Esophagus squamous epithelium (tissue), 5 donors: ENCODE data around the gene PNISR. TPM values are rescaled to one million over a fixed set of nuclear protein-coding genes. Genes with fewer than 3 reads are reported as not detected.

Experiments used
- DNase-seq: peaks from one replicate; lab custom pipeline; 2025; lab: John Stamatoyannopoulos, UW
- H3K27ac ChIP-seq, 4 donors: fragments of 200-600 bp; sonication (generic); one replicate each; pipeline ENCODE4 v1.5.1; 2016 to 2019; ENCODE audit warnings: mild to moderate bottlenecking in 1 of 4
- H3K27me3 ChIP-seq, 4 donors: fragments of 200-600 bp; sonication (generic); 1 replicate in 3 of 4; 2 replicates in 1 of 4; pipeline versions ENCODE4 v1.5.1 to v1.6.0; 2017 to 2021; ENCODE audit warnings: antibody characterized with exemption in 1 of 4
- H3K36me3 ChIP-seq, 3 donors: fragments of 200-600 bp; sonication (generic); one replicate each; pipeline ENCODE4 v1.5.1; 2016 to 2019
- H3K4me1 ChIP-seq, 3 donors: fragments of 200-600 bp; sonication (generic); one replicate each; pipeline ENCODE4 v1.5.1; 2017 to 2019
- H3K4me3 ChIP-seq, 4 donors: fragments of 200-600 bp; sonication (generic); 1 replicate in 3 of 4; 2 replicates in 1 of 4; pipeline ENCODE4 v1.5.1; 2016 to 2019; ENCODE audit warnings: mild to moderate bottlenecking in 2 of 4, moderate library complexity in 1 of 4
- H3K9me3 ChIP-seq, 3 donors: fragments of 200-600 bp; sonication (generic); one replicate each; pipeline ENCODE4 v1.5.1; 2016 to 2019
- POLR2A ChIP-seq, 4 donors: fragments of 450-650 bp; IDR thresholded peaks; one replicate each; pipeline ENCODE4 v1.6.1; 2017; ENCODE audit warnings: antibody characterized with exemption in 4 of 4, mild to moderate bottlenecking in 4 of 4, moderate library complexity in 3 of 4
- WGBS, 2 donors: methylation state at CpG; one replicate each; pipeline ENCODE4 v1.1.5; 2018; 5-methylcytosine and 5-hydroxymethylcytosine counted together
- intact Hi-C: fragments of 100-400 bp; cut with DNase I; formaldehyde crosslinking; loops from one replicate; pipeline ENCODE4 v1.15.0; 2022
- total RNA-seq, 4 donors: library from RNA; depleted of rRNA; stranded (reverse); fragments of >200 nt; gene quantifications; one replicate each; pipeline ENCODE4 v1.1.0, GENCODE V29; 2016
- TF ChIP-seq, protein P1 (sequence below), 6 experiments: fragments of 450-650 bp in 4 of 6; fragments of 200-600 bp in 2 of 6; sonication (generic) in 2 of 6; IDR thresholded peaks; one replicate each; pipeline ENCODE4 v1.5.1; 2016 to 2019; ENCODE audit warnings: antibody characterized with exemption in 6 of 6, mild to moderate bottlenecking in 4 of 6, moderate library complexity in 4 of 6
- donor health status: DM: yes; HTN: yes; CAD: no.

PNISR gene
- total RNA-seq, 4 donors from 2014 or later = 24.3 to 118 (median 47.4) TPM

DNA sequence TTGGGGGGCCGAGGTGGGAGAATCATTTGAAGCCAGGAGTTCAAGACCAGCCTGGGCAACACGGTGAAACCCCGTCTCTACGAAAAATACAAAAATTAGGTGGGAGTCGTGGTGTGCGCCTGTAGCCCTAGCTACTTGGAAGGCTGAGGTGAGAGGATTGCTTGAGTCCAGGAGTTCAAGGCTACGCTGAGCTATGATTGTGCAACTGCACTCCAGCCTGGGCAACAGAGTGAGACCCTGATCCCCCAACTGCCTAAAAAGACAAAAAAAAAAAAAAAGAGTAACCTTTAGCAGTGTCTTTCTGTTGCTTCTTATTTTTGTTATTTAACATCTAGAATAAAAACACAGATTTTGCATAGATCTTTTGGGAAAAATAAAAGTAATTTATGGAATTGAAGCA is 18.0 kb downstream of the PNISR start:
- DNase-seq = no peak
- Histone ChIP-seq H3K4me1 (peaks cover 0 to 16% (median 0%) of the 10 kb centered on the region in 3 donors), H3K27me3 (no peaks in the 10 kb centered on the region), H3K9me3 (no peaks in the 10 kb centered on the region), H3K36me3 (peaks cover 10 to 100% (median 42%) of the 10 kb centered on the region in 3 donors), H3K27ac (no peak overlapping the region), H3K4me3 (no peak overlapping the region)
- intact Hi-C loops = no loop called here
- TF ChIP-seq POLR2A (IDR thresholded peaks at IDR 0.05) = no peak
- TF ChIP-seq, protein P1, sequence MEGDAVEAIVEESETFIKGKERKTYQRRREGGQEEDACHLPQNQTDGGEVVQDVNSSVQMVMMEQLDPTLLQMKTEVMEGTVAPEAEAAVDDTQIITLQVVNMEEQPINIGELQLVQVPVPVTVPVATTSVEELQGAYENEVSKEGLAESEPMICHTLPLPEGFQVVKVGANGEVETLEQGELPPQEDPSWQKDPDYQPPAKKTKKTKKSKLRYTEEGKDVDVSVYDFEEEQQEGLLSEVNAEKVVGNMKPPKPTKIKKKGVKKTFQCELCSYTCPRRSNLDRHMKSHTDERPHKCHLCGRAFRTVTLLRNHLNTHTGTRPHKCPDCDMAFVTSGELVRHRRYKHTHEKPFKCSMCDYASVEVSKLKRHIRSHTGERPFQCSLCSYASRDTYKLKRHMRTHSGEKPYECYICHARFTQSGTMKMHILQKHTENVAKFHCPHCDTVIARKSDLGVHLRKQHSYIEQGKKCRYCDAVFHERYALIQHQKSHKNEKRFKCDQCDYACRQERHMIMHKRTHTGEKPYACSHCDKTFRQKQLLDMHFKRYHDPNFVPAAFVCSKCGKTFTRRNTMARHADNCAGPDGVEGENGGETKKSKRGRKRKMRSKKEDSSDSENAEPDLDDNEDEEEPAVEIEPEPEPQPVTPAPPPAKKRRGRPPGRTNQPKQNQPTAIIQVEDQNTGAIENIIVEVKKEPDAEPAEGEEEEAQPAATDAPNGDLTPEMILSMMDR (IDR thresholded peaks at IDR 0.05) = no peak
- WGBS, 2 donors = 80 to 83% methylated on average over 7 of the region's 7 CpGs

DNA sequence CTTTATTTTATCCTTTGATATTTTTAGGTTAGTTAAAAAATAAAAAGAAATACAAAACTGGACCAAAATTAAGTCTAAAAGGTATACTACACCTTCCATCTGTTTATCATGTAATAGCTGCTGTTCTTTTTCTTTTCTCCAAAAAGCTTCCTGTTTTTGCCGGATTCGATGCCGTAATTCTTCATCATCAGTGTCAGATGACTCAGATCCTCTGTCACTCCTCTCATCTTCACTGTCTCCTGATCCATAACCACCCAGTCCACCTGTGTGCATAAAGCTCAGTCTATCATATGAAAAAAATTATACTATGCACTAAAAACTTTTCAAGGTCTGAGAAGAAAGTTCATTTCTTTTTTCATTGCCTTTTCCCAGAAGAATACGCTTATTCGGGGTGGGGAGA is 22.7 kb downstream of the PNISR start:
- Histone ChIP-seq H3K36me3 (peaks cover 14 to 100% (median 50%) of the 10 kb centered on the region in 3 donors), H3K4me1 (no peaks in the 10 kb centered on the region), H3K27me3 (no peaks in the 10 kb centered on the region), H3K4me3 (no peak overlapping the region), H3K9me3 (no peaks in the 10 kb centered on the region), H3K27ac (no peak overlapping the region)
- no peak for DNase-seq
- no peak for TF ChIP-seq POLR2A (IDR thresholded peaks at IDR 0.05)
- TF ChIP-seq, protein P1 (IDR thresholded peaks at IDR 0.05) = no peak
- intact Hi-C loops = no loop called here
- WGBS, 2 donors = 78 to 82% methylated on average over 5 of the region's 5 CpGs

DNA sequence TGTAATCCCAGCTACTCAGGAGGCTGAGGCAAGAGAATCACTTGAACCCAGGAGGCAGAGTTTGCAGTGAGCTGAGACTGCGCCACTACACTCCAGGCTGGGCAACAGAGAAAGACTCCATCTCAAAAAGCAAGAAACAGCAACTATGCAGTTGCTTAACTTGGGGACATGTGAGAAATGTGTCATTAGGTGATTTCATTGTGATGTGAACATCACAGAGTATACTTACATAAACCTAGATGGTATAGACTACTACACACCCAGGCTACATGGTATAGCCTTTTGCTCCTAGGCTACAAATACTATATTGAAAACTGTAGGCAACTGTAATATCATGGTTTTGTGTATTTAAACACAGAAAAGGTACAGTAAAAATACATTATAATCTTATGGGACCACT is 27.8 kb downstream of the PNISR start:
- Histone ChIP-seq H3K4me1 (peaks cover 0 to 10% (median 6%) of the 10 kb centered on the region in 3 donors), H3K4me3 (no peak overlapping the region), H3K27ac (no peak overlapping the region), H3K9me3 (no peaks in the 10 kb centered on the region), H3K36me3 (peaks cover 4 to 55% (median 16%) of the 10 kb centered on the region in 3 donors), H3K27me3 (no peaks in the 10 kb centered on the region)
- TF ChIP-seq POLR2A (IDR thresholded peaks at IDR 0.05) = no peak
- TF ChIP-seq, protein P1 (IDR thresholded peaks at IDR 0.05) = no peak
- DNase-seq = no peak
- 43 to 90% methylated on average over 1 of the region's 1 CpG for WGBS, 2 donors
- intact Hi-C loops = no loop called here

GRCh38 chr6:99393698-99394531 is 31.2 kb downstream of the PNISR start, which contains the start of gene COQ3:
TSS of gene COQ3 (minus strand) at chr6:99394195. CDS start at chr6:99394179, 16 bp downstream.
- TF ChIP-seq, protein P1 (IDR thresholded peaks at IDR 0.05) = no peak
- no peak for TF ChIP-seq POLR2A (IDR thresholded peaks at IDR 0.05)
- Histone ChIP-seq H3K27me3 (no peaks in the 10 kb centered on the region), H3K4me1 (peaks cover 0 to 10% (median 6%) of the 10 kb centered on the region in 3 donors), H3K9me3 (no peaks in the 10 kb centered on the region), H3K36me3 (peaks cover 0 to 21% (median 4%) of the 10 kb centered on the region in 3 donors), H3K27ac (peak within 1 kb of the TSS; percentile 79 to 90 (median 88)), H3K4me3 (peak within 1 kb of the TSS; percentile 73 to 88 (median 87))
- WGBS, 2 donors = 14 to 16% methylated on average over 35 to 43 of the region's 56 CpGs
- intact Hi-C loops = no loop called here
- no peak for DNase-seq

GRCh38 chr6:99393366-99393697 is 31.8 kb downstream of the PNISR start:
- H3K27me3 ChIP-seq = no peaks in the 10 kb centered on the region
- intact Hi-C loops = no loop called here
- H3K4me3 ChIP-seq = peak overlapping the region; percentile 73 to 88 (median 87)
- 18 to 23% methylated on average over 2 of the region's 2 CpGs for WGBS, 2 donors
- TF ChIP-seq, protein P1 (IDR thresholded peaks at IDR 0.05) = no peak
- no peak for TF ChIP-seq POLR2A (IDR thresholded peaks at IDR 0.05)
- H3K9me3 ChIP-seq = no peaks in the 10 kb centered on the region
- peak overlapping the region; percentile 79 to 90 (median 88) for H3K27ac ChIP-seq
- H3K36me3 ChIP-seq = peaks cover 0 to 15% (median 0%) of the 10 kb centered on the region in 3 donors
- H3K4me1 ChIP-seq = peaks cover 0 to 10% (median 6%) of the 10 kb centered on the region in 3 donors
- DNase-seq = no peak
